ENCODE measurements around the gene TRIM24.

GRCh38 chr7:138618506-138618905, 158.4 kb downstream of the TRIM24 start:
- TF ChIP-seq CTCF (IDR thresholded peaks at IDR 0.05) (no peak), POLR2A (IDR thresholded peaks at IDR 0.05) (no peak)
